ENCODE measurements around the gene MRPL37.

DNA sequence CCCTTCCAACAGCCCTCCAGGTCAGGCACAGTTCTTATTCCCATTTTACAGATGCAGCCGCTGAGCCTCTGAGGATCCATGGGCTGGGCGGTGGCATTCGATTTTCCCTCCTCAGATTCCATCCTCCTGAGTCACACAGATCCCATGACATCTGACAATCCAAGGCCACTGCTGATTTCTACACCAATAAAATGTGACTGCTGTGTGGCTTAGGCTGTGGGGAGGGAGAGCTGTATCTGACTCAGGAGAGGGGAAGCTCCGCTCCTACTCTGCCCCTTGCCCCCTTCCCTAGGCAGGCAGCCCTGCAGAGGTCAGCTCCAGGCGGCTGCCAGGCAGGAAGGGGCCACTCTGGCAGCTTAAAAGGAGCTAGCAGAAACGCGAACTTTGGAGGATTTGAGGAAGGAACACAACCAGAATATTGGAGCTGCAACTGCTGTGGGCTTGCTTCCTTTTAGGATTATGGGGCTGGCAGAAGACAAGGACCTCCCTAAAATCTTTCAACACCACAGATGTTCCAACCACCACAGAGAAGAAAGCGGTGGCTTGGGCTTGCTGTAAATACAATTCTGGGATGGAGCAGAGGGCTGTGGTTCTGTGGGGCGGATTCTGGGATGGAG is 50.0 kb downstream of the MRPL37 start:
- no peak for TF ChIP-seq RAD21 (IDR thresholded peaks at IDR 0.05; ENCODE audit: low read length)
- TF ChIP-seq SIN3A (IDR thresholded peaks at IDR 0.05; ENCODE audit: borderline replicate concordance, low read depth, low read length): no peak
- no peak for TF ChIP-seq MAX (IDR thresholded peaks at IDR 0.05; ENCODE audit: low read depth)
- TF ChIP-seq EZH2phosphoT487 (IDR thresholded peaks at IDR 0.05; ENCODE audit: borderline replicate concordance, low read depth): no peak
- no peak for TF ChIP-seq CTCF (IDR thresholded peaks at IDR 0.05)
- no peak for TF ChIP-seq POLR2AphosphoS5 (IDR thresholded peaks at IDR 0.05; ENCODE audit: low read depth, low read length)
- TF ChIP-seq, protein P1, sequence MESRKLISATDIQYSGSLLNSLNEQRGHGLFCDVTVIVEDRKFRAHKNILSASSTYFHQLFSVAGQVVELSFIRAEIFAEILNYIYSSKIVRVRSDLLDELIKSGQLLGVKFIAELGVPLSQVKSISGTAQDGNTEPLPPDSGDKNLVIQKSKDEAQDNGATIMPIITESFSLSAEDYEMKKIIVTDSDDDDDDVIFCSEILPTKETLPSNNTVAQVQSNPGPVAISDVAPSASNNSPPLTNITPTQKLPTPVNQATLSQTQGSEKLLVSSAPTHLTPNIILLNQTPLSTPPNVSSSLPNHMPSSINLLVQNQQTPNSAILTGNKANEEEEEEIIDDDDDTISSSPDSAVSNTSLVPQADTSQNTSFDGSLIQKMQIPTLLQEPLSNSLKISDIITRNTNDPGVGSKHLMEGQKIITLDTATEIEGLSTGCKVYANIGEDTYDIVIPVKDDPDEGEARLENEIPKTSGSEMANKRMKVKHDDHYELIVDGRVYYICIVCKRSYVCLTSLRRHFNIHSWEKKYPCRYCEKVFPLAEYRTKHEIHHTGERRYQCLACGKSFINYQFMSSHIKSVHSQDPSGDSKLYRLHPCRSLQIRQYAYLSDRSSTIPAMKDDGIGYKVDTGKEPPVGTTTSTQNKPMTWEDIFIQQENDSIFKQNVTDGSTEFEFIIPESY (IDR thresholded peaks at IDR 0.05; ENCODE audit: borderline replicate concordance, low read depth): no peak
- no peak for TF ChIP-seq REST (IDR thresholded peaks at IDR 0.05; ENCODE audit: low read depth, low read length)
- TF ChIP-seq RXRA (IDR thresholded peaks at IDR 0.05; ENCODE audit: borderline replicate concordance, low read depth): no peak
- TF ChIP-seq TAF1 (IDR thresholded peaks at IDR 0.05; ENCODE audit: borderline replicate concordance, low read depth, low read length): no peak
- TF ChIP-seq RFX5 (IDR thresholded peaks at IDR 0.05; ENCODE audit: low read length): no peak
- no peak for TF ChIP-seq GABPA (IDR thresholded peaks at IDR 0.05; ENCODE audit: low read depth)

All from SK-N-SH (cell line).